ENCODE measurements around the gene GRIK5. TPM values are rescaled to one million over a fixed set of nuclear protein-coding genes. Genes with fewer than 3 reads are reported as not detected.

GRIK5 gene
- polyA plus RNA-seq, 1 experiment = 0.05 TPM

DNA sequence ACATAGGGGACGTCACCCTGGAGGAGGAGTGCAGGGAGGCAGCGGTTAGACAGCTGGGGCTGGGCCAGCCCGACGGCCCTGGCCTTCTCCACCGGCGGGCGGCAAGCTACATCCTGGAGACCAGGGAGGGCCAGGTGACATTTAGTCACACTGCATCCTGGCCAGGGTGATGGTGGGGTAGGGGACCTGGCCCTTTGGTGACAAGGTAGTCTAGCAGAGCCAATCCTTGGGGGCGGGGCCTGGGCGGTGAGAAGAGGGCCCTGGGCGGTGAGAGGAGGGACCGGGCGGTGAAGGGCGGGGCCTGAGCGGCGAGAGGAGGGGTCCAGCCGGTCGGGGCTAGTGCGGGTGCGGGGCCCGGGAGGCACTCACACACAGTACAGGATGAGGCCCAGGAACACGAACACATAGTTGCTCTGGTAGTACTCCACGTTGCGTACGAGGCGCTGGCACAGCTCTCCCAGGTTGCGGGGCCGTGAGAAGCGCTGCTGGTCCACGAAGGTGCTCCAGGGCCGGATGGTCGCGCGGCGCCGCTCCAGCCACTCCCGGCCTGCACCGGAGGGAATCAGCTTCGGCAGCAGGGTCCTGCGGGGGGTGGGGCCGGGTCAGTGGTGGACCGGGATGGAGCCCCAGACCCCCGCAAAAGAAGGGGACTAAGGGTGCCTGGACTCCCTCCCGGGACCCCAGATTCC lies 111.5 kb downstream of the GRIK5 start:
- POLR2A ChIA-PET = interaction anchor here (0.5 to 3.0 kb wide), 6 partner anchors 21 to 1180 kb away, joined by 3 to 28 read pairs (median 3); partner anchors contain the start of genes RPS19 and ZNF574
- Histone ChIP-seq H3K4me3 (ENCODE audit: low read depth, low read length) (peak overlapping the region; percentile 89), H3K27ac (ENCODE audit: low read depth, low read length) (peak overlapping the region; percentile 95), H3K9me3 (ENCODE audit: control insufficient read depth, insufficient read depth, low read length) (no peaks in the 10 kb centered on the region; the same call in 1 of the 2 replicates), H3K27me3 (ENCODE audit: control insufficient read depth, insufficient read depth, low read length) (no peaks in the 10 kb centered on the region)
- TF ChIP-seq, protein P1, sequence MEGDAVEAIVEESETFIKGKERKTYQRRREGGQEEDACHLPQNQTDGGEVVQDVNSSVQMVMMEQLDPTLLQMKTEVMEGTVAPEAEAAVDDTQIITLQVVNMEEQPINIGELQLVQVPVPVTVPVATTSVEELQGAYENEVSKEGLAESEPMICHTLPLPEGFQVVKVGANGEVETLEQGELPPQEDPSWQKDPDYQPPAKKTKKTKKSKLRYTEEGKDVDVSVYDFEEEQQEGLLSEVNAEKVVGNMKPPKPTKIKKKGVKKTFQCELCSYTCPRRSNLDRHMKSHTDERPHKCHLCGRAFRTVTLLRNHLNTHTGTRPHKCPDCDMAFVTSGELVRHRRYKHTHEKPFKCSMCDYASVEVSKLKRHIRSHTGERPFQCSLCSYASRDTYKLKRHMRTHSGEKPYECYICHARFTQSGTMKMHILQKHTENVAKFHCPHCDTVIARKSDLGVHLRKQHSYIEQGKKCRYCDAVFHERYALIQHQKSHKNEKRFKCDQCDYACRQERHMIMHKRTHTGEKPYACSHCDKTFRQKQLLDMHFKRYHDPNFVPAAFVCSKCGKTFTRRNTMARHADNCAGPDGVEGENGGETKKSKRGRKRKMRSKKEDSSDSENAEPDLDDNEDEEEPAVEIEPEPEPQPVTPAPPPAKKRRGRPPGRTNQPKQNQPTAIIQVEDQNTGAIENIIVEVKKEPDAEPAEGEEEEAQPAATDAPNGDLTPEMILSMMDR (IDR thresholded peaks at IDR 0.05; ENCODE audit: low read depth, low read length) = no peak
- CTCF ChIA-PET = interaction anchor here (1.2 to 2.7 kb wide), 2 partner anchors 24 to 76 kb away, joined by 3 to 10 read pairs; no protein-coding TSS in a partner anchor
- peak; percentile 13 for DNase-seq (ENCODE audit: low read depth, low spot score)

DNA sequence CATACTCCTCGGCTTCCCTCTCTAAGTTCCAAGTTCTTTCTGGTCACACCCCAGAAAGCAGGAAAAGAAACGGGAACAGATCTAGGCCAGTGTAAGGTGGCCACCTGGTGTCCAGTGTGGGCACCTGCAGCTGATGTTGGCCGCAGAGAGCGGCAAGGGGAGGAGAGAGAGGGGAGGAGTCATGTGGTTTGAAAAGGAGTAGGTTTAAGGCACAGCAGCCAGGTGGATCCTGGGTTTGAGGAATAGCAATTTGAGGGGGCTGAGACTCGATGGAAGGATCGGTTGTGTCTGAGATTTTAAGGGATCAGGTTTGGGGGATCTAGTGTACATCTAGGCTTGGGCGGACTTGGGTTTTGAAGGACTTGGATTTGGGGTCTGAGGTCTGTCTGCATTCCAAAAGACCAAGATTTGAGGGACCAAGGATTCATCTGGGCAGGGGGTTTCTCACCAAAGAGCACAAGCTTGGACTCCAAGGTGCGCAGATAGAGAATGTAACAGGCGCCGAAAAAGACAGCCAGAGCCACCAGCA lies 112.1 kb downstream of the GRIK5 start:
- ChIA-PET CTCF (interaction anchor here (2.7 kb wide), 1 partner anchor 77 kb away, joined by 10 read pairs; no protein-coding TSS in a partner anchor), POLR2A (interaction anchor here (0.5 to 3.0 kb wide), 4 partner anchors 57 to 98 kb away, joined by 3 to 28 read pairs (median 4); partner anchors contain the start of gene RPS19)

GRCh38 chr19:41957161-41957837 lies 112.7 kb downstream of the GRIK5 start:
- TF ChIP-seq, protein P1 (IDR thresholded peaks at IDR 0.05; ENCODE audit: low read depth, low read length) = no peak
- ChIA-PET POLR2A (interaction anchor here (1.0 to 3.0 kb wide), 3 partner anchors 84 to 97 kb away, joined by 3 to 28 read pairs (median 3); partner anchors contain the start of gene RPS19), CTCF (interaction anchor here (0.5 to 2.7 kb wide), 4 partner anchors 24 to 577 kb away, joined by 3 to 10 read pairs (median 4); no protein-coding TSS in a partner anchor)
- Histone ChIP-seq H3K9me3 (ENCODE audit: control insufficient read depth, insufficient read depth, low read length) (no peaks in the 10 kb centered on the region; the same call in 1 of the 2 replicates), H3K4me3 (ENCODE audit: low read depth, low read length) (peak overlapping the region; percentile 89), H3K27ac (ENCODE audit: low read depth, low read length) (no peak overlapping the region), H3K27me3 (ENCODE audit: control insufficient read depth, insufficient read depth, low read length) (no peaks in the 10 kb centered on the region)
- DNase-seq (ENCODE audit: low read depth, low spot score) = no peak

More for the DNA sequence above, 112.1 kb downstream of the GRIK5 start:
- Histone ChIP-seq H3K27ac (ENCODE audit: low read depth, low read length) (peak overlapping the region; percentile 95), H3K9me3 (ENCODE audit: control insufficient read depth, insufficient read depth, low read length) (no peaks in the 10 kb centered on the region; the same call in 1 of the 2 replicates), H3K4me3 (ENCODE audit: low read depth, low read length) (peak overlapping the region; percentile 89), H3K27me3 (ENCODE audit: control insufficient read depth, insufficient read depth, low read length) (no peaks in the 10 kb centered on the region)
- peak; percentile 46 for DNase-seq (ENCODE audit: low read depth, low spot score)
- TF ChIP-seq, protein P1 (IDR thresholded peaks at IDR 0.05; ENCODE audit: low read depth, low read length) = peak; percentile 82

- ChIA-PET CTCF (interaction anchor here (0.8 to 1.3 kb wide), 4 partner anchors 23 to 84 kb away, joined by 3 to 4 read pairs (median 3); no protein-coding TSS in a partner anchor), POLR2A (no interaction called here)
- no peak for DNase-seq (ENCODE audit: low read depth, low spot score)
- H3K27ac ChIP-seq (ENCODE audit: low read depth, low read length) = no peak overlapping the region
- TF ChIP-seq, protein P1 (IDR thresholded peaks at IDR 0.05; ENCODE audit: low read depth, low read length) = no peak
- no peaks in the 10 kb centered on the region for H3K27me3 ChIP-seq (ENCODE audit: control insufficient read depth, insufficient read depth, low read length)
- no peak overlapping the region for H3K4me3 ChIP-seq (ENCODE audit: low read depth, low read length)
- H3K9me3 ChIP-seq (ENCODE audit: control insufficient read depth, insufficient read depth, low read length) = no peaks in the 10 kb centered on the region; the same call in 1 of the 2 replicates
Observed at GRCh38 chr19:41956621-41957020, 113.4 kb downstream of the GRIK5 start.
